Measurements from ENCODE around the gene SPSB1. TPM values are rescaled to one million over a fixed set of nuclear protein-coding genes. Genes with fewer than 3 reads are reported as not detected.

SPSB1 gene
- total RNA-seq, 2 experiments from 2014 or later: 8.2 to 9.0 TPM

DNA sequence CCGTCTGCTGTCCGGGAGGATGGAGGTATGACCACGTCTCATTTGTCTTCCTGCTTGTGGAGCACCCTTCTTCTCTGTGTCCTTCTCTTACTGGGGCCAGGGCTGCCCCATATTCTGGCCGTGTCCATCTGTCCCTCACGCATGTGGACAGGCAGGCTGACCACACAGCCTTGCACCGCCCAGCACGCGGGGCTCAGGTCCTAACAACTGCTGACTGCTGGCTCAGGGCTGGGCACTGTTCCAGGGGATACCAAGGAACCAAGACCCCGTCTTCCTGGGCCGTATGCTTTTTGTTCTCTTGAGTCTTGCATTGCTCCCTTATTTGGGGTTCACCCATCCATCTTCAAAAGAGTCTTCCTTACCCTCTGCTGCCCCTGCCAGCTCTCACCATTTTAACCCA lies 17.5 kb upstream of the SPSB1 start:
- peaks cover 3% of the 10 kb centered on the region for H3K36me3 Mint-ChIP-seq
- peak overlapping the region; percentile 78 for H3K27ac Mint-ChIP-seq
- peaks cover 37% of the 10 kb centered on the region for H3K4me1 Mint-ChIP-seq
- H3K9me3 Mint-ChIP-seq (ENCODE audit: low read depth): no peaks in the 10 kb centered on the region
- no peak for ATAC-seq
- CTCF ChIA-PET: interaction anchor here (0.7 to 1.9 kb wide), 9 partner anchors 8 to 216 kb away, joined by 3 to 10 read pairs (median 6); partner anchors contain the start of gene H6PD
- H3K27me3 Mint-ChIP-seq: peaks cover 8% of the 10 kb centered on the region
- no peak for DNase-seq
- peak overlapping the region; percentile 10 for H3K4me3 Mint-ChIP-seq

DNA sequence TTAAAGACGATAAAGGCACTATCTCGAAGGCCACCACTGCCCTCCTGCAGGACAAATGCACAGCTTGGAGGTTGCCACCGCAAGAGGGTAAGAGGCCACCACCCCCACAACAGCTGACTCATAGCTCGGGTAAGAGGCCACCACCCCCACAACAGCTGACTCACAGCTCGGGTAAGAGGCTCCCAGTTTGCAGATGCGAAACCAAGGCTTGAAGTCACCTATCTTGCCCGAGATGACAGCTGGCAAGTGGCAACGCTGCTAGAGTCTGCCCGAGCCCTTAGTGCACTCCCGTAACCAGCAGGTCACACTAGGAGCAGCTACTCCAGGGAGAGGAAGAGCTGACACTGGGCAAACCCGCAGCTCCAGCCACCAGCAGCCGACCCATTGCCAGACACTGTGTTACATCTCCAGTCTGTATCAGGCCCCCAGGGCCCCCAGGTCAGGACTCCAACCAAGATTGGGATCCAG lies 17.1 kb upstream of the SPSB1 start:
- peak; percentile 93 for DNase-seq
- CTCF ChIA-PET: interaction anchor here (0.7 to 1.9 kb wide), 9 partner anchors 8 to 215 kb away, joined by 3 to 10 read pairs (median 6); partner anchors contain the start of gene H6PD
- ATAC-seq: peak; percentile 92
- peak overlapping the region; percentile 10 for H3K4me3 Mint-ChIP-seq
- H3K4me1 Mint-ChIP-seq: peaks cover 41% of the 10 kb centered on the region
- H3K36me3 Mint-ChIP-seq: peaks cover 3% of the 10 kb centered on the region
- H3K27ac Mint-ChIP-seq: peak overlapping the region; percentile 78
- peaks cover 8% of the 10 kb centered on the region for H3K27me3 Mint-ChIP-seq
- H3K9me3 Mint-ChIP-seq (ENCODE audit: low read depth): no peaks in the 10 kb centered on the region

GRCh38 chr1:9278116-9278515 lies 14.6 kb upstream of the SPSB1 start:
- H3K9me3 Mint-ChIP-seq (ENCODE audit: low read depth): no peaks in the 10 kb centered on the region
- peaks cover 64% of the 10 kb centered on the region for H3K4me1 Mint-ChIP-seq
- CTCF ChIA-PET: interaction anchor here (4.9 kb wide), 1 partner anchor 12 kb away, joined by 27 read pairs; no protein-coding TSS in a partner anchor
- H3K36me3 Mint-ChIP-seq: peaks cover 3% of the 10 kb centered on the region
- peaks cover 8% of the 10 kb centered on the region for H3K27me3 Mint-ChIP-seq
- H3K27ac Mint-ChIP-seq: no peak overlapping the region
- ATAC-seq: no peak
- no peak for DNase-seq
- no peak overlapping the region for H3K4me3 Mint-ChIP-seq

DNA sequence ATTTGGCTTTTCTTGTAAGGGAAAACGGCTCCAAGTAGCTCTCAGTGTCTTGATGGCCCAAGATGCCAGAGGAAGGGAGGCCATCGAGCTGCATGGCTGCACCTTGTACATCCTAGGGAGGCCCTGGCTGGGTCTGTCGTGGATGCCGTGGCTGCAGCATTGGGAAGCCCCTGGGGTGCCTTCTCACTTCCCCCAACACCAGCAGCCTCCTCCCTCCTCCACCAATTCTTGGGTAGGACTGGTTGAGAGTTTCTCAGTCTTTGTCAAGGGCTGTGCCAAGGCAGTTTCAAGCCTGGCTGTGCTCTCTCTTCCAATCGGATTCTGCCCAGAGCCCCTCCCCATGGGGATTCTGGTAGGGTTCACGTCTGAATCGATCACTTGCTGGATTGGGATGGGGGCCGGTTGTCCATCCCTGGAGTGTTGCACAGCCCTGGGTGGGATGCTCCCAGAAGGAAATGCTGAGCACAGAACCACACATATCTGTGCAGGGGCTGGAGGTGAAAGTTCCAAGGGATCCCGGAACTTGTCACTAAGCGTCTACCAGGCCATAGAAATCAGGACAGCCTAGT lies 14.0 kb upstream of the SPSB1 start:
- peak overlapping the region; percentile 0 for H3K27ac Mint-ChIP-seq
- H3K4me3 Mint-ChIP-seq: no peak overlapping the region
- ATAC-seq (no peak), DNase-seq (no peak)
- CTCF ChIA-PET: interaction anchor here (1.0 to 4.9 kb wide), 2 partner anchors 11 to 212 kb away, joined by 3 to 27 read pairs; no protein-coding TSS in a partner anchor
- peaks cover 70% of the 10 kb centered on the region for H3K4me1 Mint-ChIP-seq
- peaks cover 8% of the 10 kb centered on the region for H3K27me3 Mint-ChIP-seq
- H3K36me3 Mint-ChIP-seq: peaks cover 3% of the 10 kb centered on the region
- no peaks in the 10 kb centered on the region for H3K9me3 Mint-ChIP-seq (ENCODE audit: low read depth)

GRCh38 chr1:9279172-9279840 lies 13.4 kb upstream of the SPSB1 start:
- H3K27me3 Mint-ChIP-seq: peaks cover 8% of the 10 kb centered on the region
- H3K4me3 Mint-ChIP-seq: no peak overlapping the region
- CTCF ChIA-PET: interaction anchor here (1.0 to 4.9 kb wide), 4 partner anchors 8 to 212 kb away, joined by 3 to 27 read pairs (median 3); partner anchors contain the start of gene SPSB1
- H3K4me1 Mint-ChIP-seq: peaks cover 76% of the 10 kb centered on the region
- H3K36me3 Mint-ChIP-seq: peaks cover 6% of the 10 kb centered on the region
- no peak for ATAC-seq
- H3K27ac Mint-ChIP-seq: peak overlapping the region; percentile 0
- no peaks in the 10 kb centered on the region for H3K9me3 Mint-ChIP-seq (ENCODE audit: low read depth)
- DNase-seq: no peak

DNA sequence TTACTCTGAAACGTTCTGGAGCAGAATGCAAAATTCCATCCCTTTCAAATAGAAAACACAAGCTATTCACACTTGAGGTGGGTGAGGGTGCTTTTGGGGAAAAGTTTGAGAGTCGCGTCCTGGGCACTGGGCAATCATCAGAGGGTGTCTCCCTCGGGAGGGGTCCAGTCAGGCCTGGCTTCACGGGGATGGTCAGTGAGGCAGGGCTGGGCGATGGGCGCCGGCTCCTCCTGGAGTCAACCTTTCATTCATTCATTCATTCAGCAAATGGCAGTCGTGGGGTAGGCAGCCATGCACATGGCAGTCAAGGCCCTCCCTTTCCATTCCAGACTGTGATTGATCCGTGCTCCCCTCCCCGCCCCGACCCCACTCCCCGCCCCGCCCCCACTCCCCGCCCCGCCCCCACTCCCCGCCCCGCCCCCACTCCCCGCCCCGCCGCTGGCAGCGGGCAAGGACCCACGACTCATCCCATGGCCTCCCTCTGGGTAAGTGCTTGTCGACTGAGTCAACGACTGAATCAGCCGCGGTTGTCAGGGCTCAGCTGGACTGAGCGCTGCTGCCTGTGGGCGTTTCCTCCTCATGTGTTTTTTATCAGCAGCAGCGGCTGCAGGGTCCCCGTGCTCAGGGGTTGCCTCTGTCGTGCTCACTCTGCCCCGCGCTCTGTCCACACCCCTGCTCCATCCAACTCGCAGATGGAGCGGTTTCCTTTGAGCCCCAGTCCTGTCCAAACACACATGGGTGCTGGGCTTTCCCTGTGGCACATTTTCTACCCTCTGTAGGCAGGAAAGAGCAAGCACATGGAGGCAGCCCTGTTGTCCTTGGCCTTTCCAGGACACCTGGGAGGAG lies 12.5 kb upstream of the SPSB1 start:
- DNase-seq (peak; percentile 78), ATAC-seq (peak; percentile 50)
- H3K27ac Mint-ChIP-seq: peak overlapping the region; percentile 75
- peaks cover 4% of the 10 kb centered on the region for H3K27me3 Mint-ChIP-seq
- H3K4me3 Mint-ChIP-seq: no peak overlapping the region
- H3K9me3 Mint-ChIP-seq (ENCODE audit: low read depth): no peaks in the 10 kb centered on the region
- peaks cover 7% of the 10 kb centered on the region for H3K36me3 Mint-ChIP-seq
- peaks cover 77% of the 10 kb centered on the region for H3K4me1 Mint-ChIP-seq
- CTCF ChIA-PET: interaction anchor here (1.1 to 4.9 kb wide), 3 partner anchors 8 to 12 kb away, joined by 3 to 27 read pairs (median 3); partner anchors contain the start of gene SPSB1

DNA sequence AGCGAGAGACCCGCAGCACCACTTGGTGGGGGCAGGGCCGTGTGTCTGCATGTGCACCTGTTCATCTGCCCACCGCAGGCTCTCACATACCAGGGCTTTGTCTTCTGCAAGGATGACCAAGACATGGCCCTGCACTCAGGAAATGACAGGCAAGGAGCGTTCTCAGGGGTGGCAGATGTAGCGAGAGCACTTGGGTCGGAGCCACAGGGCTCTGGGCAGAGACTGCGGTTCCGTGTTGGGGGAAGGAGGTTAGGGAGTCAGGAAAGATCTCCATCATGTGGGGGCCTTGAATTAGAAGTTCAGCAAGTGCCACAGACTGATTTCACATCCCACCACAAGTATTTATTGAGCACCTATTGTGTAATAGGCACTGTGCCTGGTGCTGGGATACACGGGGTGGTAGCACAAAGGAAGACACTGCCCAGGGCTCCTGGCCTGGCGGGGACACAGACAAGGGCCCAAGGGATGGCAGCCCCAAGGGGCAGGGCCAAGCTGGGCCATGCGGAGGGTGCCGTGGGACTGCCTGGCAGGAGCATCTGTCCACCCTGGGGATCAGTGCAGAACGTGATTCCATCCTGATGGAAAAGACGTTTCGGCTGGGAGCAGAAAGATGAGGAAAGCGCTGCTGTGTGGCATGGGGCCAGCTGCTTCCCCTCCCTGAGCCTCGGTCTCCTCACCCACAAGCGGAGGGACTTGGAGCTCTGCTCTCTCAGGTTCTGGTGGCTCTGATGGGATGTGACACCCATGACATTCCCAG lies 11.4 kb upstream of the SPSB1 start:
- CTCF ChIA-PET: interaction anchor here (1.3 to 4.9 kb wide), 5 partner anchors 9 to 210 kb away, joined by 3 to 29 read pairs (median 5); no protein-coding TSS in a partner anchor
- Mint-ChIP-seq H3K27ac (peak overlapping the region; percentile 9), H3K4me3 (no peak overlapping the region), H3K9me3 (ENCODE audit: low read depth) (peaks cover 1% of the 10 kb centered on the region), H3K27me3 (peaks cover 2% of the 10 kb centered on the region), H3K4me1 (peaks cover 72% of the 10 kb centered on the region), H3K36me3 (peaks cover 11% of the 10 kb centered on the region)
- ATAC-seq (no peak), DNase-seq (no peak)

GRCh38 chr1:9281908-9282695 lies 10.6 kb upstream of the SPSB1 start:
- Mint-ChIP-seq H3K4me3 (no peak overlapping the region), H3K9me3 (ENCODE audit: low read depth) (peaks cover 7% of the 10 kb centered on the region), H3K36me3 (peaks cover 14% of the 10 kb centered on the region), H3K27ac (peak overlapping the region; percentile 91), H3K27me3 (peaks cover 2% of the 10 kb centered on the region), H3K4me1 (peaks cover 71% of the 10 kb centered on the region)
- CTCF ChIA-PET: interaction anchor here (1.3 to 4.9 kb wide), 6 partner anchors 10 to 209 kb away, joined by 3 to 29 read pairs (median 6); partner anchors contain the start of gene SPSB1
- DNase-seq (no peak), ATAC-seq (no peak)

- Mint-ChIP-seq H3K36me3 (peaks cover 14% of the 10 kb centered on the region), H3K9me3 (ENCODE audit: low read depth) (peaks cover 7% of the 10 kb centered on the region), H3K4me3 (no peak overlapping the region), H3K27me3 (peaks cover 2% of the 10 kb centered on the region), H3K27ac (peak overlapping the region; percentile 91), H3K4me1 (peaks cover 71% of the 10 kb centered on the region)
- DNase-seq: no peak
- CTCF ChIA-PET: interaction anchor here (1.3 to 4.9 kb wide), 5 partner anchors 9 to 208 kb away, joined by 4 to 29 read pairs (median 8); partner anchors contain the start of gene SPSB1
- no peak for ATAC-seq
Observed at GRCh38 chr1:9282696-9282955, 10.1 kb upstream of the SPSB1 start.

GRCh38 chr1:9284061-9284460 lies 8.6 kb upstream of the SPSB1 start:
- Mint-ChIP-seq H3K9me3 (ENCODE audit: low read depth) (peaks cover 12% of the 10 kb centered on the region), H3K36me3 (peaks cover 17% of the 10 kb centered on the region), H3K4me3 (peak overlapping the region; percentile 61), H3K27ac (peak overlapping the region; percentile 91), H3K4me1 (peaks cover 69% of the 10 kb centered on the region), H3K27me3 (peaks cover 2% of the 10 kb centered on the region)
- ATAC-seq (peak; percentile 35), DNase-seq (peak; percentile 58)
- CTCF ChIA-PET: interaction anchor here (1.2 to 4.9 kb wide), 6 partner anchors 8 to 211 kb away, joined by 4 to 29 read pairs (median 6); no protein-coding TSS in a partner anchor

- no peak for ATAC-seq
- H3K4me3 Mint-ChIP-seq: no peak overlapping the region
- H3K36me3 Mint-ChIP-seq: peaks cover 17% of the 10 kb centered on the region
- peaks cover under 1% of the 10 kb centered on the region for H3K27me3 Mint-ChIP-seq
- peaks cover 53% of the 10 kb centered on the region for H3K4me1 Mint-ChIP-seq
- DNase-seq: no peak
- CTCF ChIA-PET: no interaction called here
- peaks cover 13% of the 10 kb centered on the region for H3K9me3 Mint-ChIP-seq (ENCODE audit: low read depth)
- H3K27ac Mint-ChIP-seq: peak overlapping the region; percentile 37
Observed at GRCh38 chr1:9286556-9286955, 6.1 kb upstream of the SPSB1 start.

GRCh38 chr1:9289090-9289534 lies 3.6 kb upstream of the SPSB1 start:
- Mint-ChIP-seq H3K9me3 (ENCODE audit: low read depth) (peaks cover 13% of the 10 kb centered on the region), H3K27me3 (peaks cover 6% of the 10 kb centered on the region), H3K36me3 (peaks cover 16% of the 10 kb centered on the region), H3K4me1 (peaks cover 29% of the 10 kb centered on the region), H3K4me3 (no peak overlapping the region), H3K27ac (no peak overlapping the region)
- DNase-seq: peak; percentile 89
- CTCF ChIA-PET: interaction anchor here (0.6 to 4.3 kb wide), 34 partner anchors 8 to 337 kb away, joined by 3 to 87 read pairs (median 5); partner anchors contain the start of gene H6PD
- ATAC-seq: no peak

Data from activated CD8-positive, alpha-beta memory T cell treated with anti-CD3 and anti-CD28 coated beads, Interleukin-2, amount 10 ng/mL, durations not matched to agents 7 days and 5 days (primary cell).